ENCODE measurements around the gene ZDHHC14.

ZDHHC14 gene

DNA sequence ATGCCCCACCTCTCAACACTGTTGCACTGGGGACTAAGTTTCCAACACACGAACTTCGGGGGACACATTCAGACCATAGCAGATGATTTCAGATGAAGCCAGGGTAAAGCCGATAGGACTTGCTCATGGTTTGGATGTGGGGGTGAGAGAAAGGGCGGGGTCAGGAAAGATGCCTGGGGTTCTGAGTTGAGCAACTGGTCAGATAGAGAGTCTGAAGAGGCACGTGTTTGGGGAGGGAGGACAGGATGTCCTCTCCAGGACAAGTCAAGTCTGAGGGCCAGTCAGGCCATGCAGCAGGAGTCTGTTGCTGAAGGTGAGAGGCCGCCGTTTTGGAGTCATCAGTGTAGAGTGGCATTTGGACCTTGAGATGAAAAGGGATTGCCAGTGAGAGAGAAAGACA is 244.1 kb downstream of the ZDHHC14 start:
- no peak for ATAC-seq (replicated peaks)
- DNase-seq = no peak
- Mint-ChIP-seq H3K27ac (no peak overlapping the region), H3K27me3 (no peaks in the 10 kb centered on the region), H3K4me1 (peaks cover 0 to 18% of the 10 kb centered on the region in 2 donors), H3K4me3 (no peak overlapping the region), H3K36me3 (peaks cover 19 to 39% of the 10 kb centered on the region in 2 donors), H3K9me3 (peaks cover 7 to 8% of the 10 kb centered on the region in 2 donors)

DNA sequence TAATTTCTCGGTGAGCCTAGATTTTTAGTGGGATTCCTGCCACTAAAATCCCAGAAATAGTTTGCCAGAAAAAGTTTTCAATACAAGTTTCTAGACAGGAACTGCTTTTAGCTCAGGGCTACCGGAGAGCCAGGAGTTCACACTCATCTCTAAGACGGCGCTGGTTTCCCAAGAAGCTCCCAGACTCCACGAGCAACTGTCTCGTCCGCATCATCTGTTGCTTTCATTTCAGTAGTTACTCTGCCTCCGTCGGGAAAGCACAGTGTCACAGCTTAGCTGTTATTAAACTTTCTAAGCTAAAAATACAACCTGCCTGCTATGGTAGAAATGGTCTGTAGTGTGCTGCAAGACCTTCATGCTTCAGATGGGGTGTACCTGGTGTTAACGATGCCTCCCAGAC is 244.8 kb downstream of the ZDHHC14 start:
- H3K4me1 Mint-ChIP-seq = peaks cover 0 to 18% of the 10 kb centered on the region in 2 donors
- DNase-seq = no peak
- peaks cover 19 to 35% of the 10 kb centered on the region in 2 donors for H3K36me3 Mint-ChIP-seq
- no peak overlapping the region for H3K4me3 Mint-ChIP-seq
- ATAC-seq (replicated peaks) = no peak
- no peaks in the 10 kb centered on the region for H3K27me3 Mint-ChIP-seq
- peaks cover 7 to 8% of the 10 kb centered on the region in 2 donors for H3K9me3 Mint-ChIP-seq
- H3K27ac Mint-ChIP-seq = no peak overlapping the region

GRCh38 chr6:157627195-157627966 is 246.4 kb downstream of the ZDHHC14 start:
- Mint-ChIP-seq H3K4me1 (peaks cover 0 to 17% of the 10 kb centered on the region in 2 donors), H3K27ac (no peak overlapping the region), H3K4me3 (no peak overlapping the region), H3K27me3 (no peaks in the 10 kb centered on the region), H3K9me3 (peaks cover 7% of the 10 kb centered on the region in 2 donors), H3K36me3 (peaks cover 12 to 30% of the 10 kb centered on the region in 2 donors)
- ATAC-seq (replicated peaks) (no peak), DNase-seq (no peak)

DNA sequence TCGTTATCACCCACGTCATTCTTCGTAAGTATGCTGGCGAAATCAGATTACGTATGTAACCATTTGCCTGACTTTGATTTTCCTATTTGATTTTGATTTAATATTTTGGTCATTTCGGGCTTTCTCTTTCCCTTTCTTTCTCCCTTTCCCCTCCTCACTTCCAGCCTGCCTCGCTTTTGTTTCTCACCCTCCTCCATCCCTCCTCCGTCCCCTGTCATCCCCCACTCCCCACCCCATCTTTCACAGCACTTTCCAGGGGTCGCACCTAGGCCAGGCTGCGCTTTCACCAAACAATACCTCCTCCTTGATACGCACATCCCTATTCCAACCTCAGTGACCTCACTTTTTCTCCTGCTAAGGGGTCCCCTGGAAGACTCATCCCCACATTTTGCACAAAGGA is 247.5 kb downstream of the ZDHHC14 start:
- DNase-seq (no peak), ATAC-seq (replicated peaks) (no peak)
- H3K9me3 Mint-ChIP-seq = no peaks in the 10 kb centered on the region
- H3K4me3 Mint-ChIP-seq = no peak overlapping the region
- H3K4me1 Mint-ChIP-seq = peaks cover 0 to 15% of the 10 kb centered on the region in 2 donors
- H3K27ac Mint-ChIP-seq = no peak overlapping the region
- H3K36me3 Mint-ChIP-seq = peaks cover 3 to 25% of the 10 kb centered on the region in 2 donors
- H3K27me3 Mint-ChIP-seq = no peaks in the 10 kb centered on the region

GRCh38 chr6:157629220-157629619 is 248.2 kb downstream of the ZDHHC14 start:
- Mint-ChIP-seq H3K9me3 (no peaks in the 10 kb centered on the region), H3K27ac (no peak overlapping the region), H3K36me3 (peaks cover 5 to 18% of the 10 kb centered on the region in 2 donors), H3K27me3 (no peaks in the 10 kb centered on the region), H3K4me3 (no peak overlapping the region), H3K4me1 (peaks cover 0 to 15% of the 10 kb centered on the region in 2 donors)
- no peak for DNase-seq
- no peak for ATAC-seq (replicated peaks)

GRCh38 chr6:157630463-157631080 is 249.6 kb downstream of the ZDHHC14 start:
- peaks cover 0 to 10% of the 10 kb centered on the region in 2 donors for H3K4me1 Mint-ChIP-seq
- no peak for ATAC-seq (replicated peaks)
- H3K27me3 Mint-ChIP-seq = no peaks in the 10 kb centered on the region
- H3K4me3 Mint-ChIP-seq = no peak overlapping the region
- DNase-seq = no peak
- peaks cover 5 to 10% of the 10 kb centered on the region in 2 donors for H3K36me3 Mint-ChIP-seq
- no peak overlapping the region for H3K27ac Mint-ChIP-seq
- H3K9me3 Mint-ChIP-seq = no peaks in the 10 kb centered on the region

- DNase-seq (no peak), ATAC-seq (replicated peaks) (no peak)
- Mint-ChIP-seq H3K4me3 (no peak overlapping the region), H3K4me1 (peaks cover 0 to 10% of the 10 kb centered on the region in 2 donors), H3K27me3 (no peaks in the 10 kb centered on the region), H3K36me3 (peaks cover 9 to 17% of the 10 kb centered on the region in 2 donors), H3K27ac (no peak overlapping the region), H3K9me3 (no peaks in the 10 kb centered on the region)
Measured at GRCh38 chr6:157631412-157631811, 250.4 kb downstream of the ZDHHC14 start.

- H3K27me3 Mint-ChIP-seq = no peaks in the 10 kb centered on the region
- H3K9me3 Mint-ChIP-seq = no peaks in the 10 kb centered on the region
- H3K4me1 Mint-ChIP-seq = peaks cover 0 to 10% of the 10 kb centered on the region in 2 donors
- no peak overlapping the region for H3K27ac Mint-ChIP-seq
- H3K36me3 Mint-ChIP-seq = peaks cover 13 to 23% of the 10 kb centered on the region in 2 donors
- DNase-seq = no peak
- H3K4me3 Mint-ChIP-seq = no peak overlapping the region
- ATAC-seq (replicated peaks) = no peak
Measured at GRCh38 chr6:157631838-157632614, 251.0 kb downstream of the ZDHHC14 start.

DNA sequence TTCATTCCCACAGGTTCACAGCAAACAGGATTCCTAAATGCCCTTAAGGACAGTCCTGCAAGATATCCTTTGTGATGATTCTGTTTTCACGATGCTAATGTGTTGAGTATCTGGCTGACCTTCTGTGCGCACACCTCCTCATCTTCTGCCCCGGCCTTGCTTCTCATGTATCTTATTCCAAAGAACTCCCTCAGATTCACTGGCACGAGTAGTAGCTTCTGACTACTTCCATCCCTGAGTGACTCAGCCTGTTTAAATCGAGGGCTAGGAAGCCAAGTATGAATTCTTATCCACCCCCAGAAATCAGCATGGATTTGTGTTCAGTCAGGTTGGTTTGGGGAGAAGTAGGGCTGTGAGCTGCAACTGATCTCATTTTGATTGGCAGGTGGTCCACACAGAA is 251.8 kb downstream of the ZDHHC14 start:
- H3K4me1 Mint-ChIP-seq = peaks cover 0 to 14% of the 10 kb centered on the region in 2 donors
- H3K27ac Mint-ChIP-seq = no peak overlapping the region
- H3K4me3 Mint-ChIP-seq = no peak overlapping the region
- H3K36me3 Mint-ChIP-seq = peaks cover 16 to 29% of the 10 kb centered on the region in 2 donors
- ATAC-seq (replicated peaks) = no peak
- H3K9me3 Mint-ChIP-seq = no peaks in the 10 kb centered on the region
- H3K27me3 Mint-ChIP-seq = no peaks in the 10 kb centered on the region
- no peak for DNase-seq

GRCh38 chr6:157634546-157634945 is 253.6 kb downstream of the ZDHHC14 start:
- Mint-ChIP-seq H3K9me3 (no peaks in the 10 kb centered on the region), H3K27me3 (peaks cover 0 to 5% of the 10 kb centered on the region in 2 donors), H3K4me1 (peaks cover 0 to 13% of the 10 kb centered on the region in 2 donors), H3K4me3 (no peak overlapping the region), H3K27ac (no peak overlapping the region), H3K36me3 (peaks cover 18 to 40% of the 10 kb centered on the region in 2 donors)
- ATAC-seq (replicated peaks) (no peak), DNase-seq (no peak)

DNA sequence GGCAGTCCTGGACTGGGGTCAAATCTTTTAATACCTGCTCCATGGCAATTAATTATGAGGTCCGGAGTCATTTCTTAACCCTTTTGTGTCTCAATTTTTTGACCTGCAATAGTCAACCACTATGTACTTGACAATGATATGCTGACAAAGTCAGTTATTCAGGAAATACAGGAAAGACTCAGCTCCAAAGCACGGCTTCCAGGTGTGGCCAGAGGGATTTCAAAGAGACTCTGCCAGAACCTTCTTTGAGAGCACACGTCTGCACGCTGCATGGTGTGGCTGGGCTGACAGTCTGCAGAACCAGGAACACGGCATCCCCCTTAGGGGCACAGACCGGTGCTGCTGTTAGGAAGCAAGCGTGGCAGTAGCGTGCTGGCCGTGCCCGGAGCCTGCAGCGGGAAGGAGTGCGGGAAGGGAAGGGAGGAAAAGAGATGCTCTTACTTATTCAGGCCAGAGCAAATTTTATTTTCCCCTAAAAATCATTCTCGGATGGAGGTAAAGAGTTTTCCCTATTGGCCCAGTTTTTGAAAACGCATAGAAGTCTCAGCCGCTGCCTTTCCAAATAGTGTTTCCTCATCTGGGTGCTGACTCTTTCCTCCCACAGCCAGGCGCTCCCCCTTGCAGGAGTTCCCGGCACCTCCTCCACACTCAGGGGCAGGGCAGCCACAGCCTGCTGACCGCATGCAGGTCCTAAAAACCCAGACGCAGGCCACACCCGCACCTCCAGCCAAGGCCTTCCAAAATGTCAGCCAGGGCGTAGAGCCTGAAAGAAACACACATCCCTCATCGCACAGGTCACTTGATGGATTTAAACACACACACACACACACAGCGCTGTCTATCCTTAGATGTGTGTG is 254.6 kb downstream of the ZDHHC14 start:
- Mint-ChIP-seq H3K9me3 (no peaks in the 10 kb centered on the region), H3K4me1 (peaks cover 0 to 15% of the 10 kb centered on the region in 2 donors), H3K4me3 (no peak overlapping the region), H3K27me3 (peaks cover 0 to 5% of the 10 kb centered on the region in 2 donors), H3K36me3 (peaks cover 18 to 43% of the 10 kb centered on the region in 2 donors), H3K27ac (no peak overlapping the region)
- ATAC-seq (replicated peaks) (no peak), DNase-seq (no peak)

- ATAC-seq (replicated peaks) (no peak), DNase-seq (no peak)
- Mint-ChIP-seq H3K4me3 (no peak overlapping the region), H3K36me3 (peaks cover 18 to 47% of the 10 kb centered on the region in 2 donors), H3K4me1 (peaks cover 0 to 15% of the 10 kb centered on the region in 2 donors), H3K9me3 (no peaks in the 10 kb centered on the region), H3K27me3 (peaks cover 0 to 5% of the 10 kb centered on the region in 2 donors), H3K27ac (no peak overlapping the region)
Measured at GRCh38 chr6:157637516-157637915, 256.5 kb downstream of the ZDHHC14 start.

DNA sequence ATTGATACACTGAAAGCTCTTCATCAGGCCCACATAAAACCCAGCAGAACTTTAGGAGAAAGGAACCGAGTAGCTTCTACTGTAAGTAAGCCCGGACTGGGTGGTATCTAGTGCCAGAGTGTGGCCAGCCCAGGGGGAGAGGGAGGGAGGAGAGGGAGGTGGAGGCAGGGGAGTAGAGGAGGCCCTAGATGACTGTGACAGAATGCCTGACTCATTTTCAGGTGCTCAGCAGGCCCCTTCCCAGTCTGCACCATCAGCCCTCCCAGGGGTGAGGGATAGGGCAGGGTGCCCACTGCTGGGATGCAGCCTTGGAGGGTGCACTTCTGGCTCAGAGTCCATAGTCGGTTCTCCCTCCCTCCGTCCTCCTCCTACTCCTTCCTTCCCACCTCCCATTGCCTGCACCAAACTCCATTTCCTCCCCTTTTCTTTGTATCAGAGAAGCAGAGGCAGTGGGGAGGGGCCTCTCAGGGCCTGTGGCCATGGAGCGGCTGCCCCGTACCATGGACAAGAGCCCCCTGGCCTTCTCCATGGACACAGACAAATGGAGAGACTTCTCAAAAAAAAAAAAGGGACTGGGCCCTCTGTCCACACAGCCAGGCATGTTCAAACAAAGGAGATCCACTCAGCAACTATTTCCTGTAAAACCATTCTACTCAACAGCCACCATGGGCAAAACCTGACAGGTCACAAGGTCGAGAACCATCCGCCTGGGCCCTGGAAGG is 257.1 kb downstream of the ZDHHC14 start:
- peak overlapping the region; percentile 73 for H3K27ac Mint-ChIP-seq
- no peak for ATAC-seq (replicated peaks)
- peaks cover 0 to 5% of the 10 kb centered on the region in 2 donors for H3K27me3 Mint-ChIP-seq
- DNase-seq = no peak
- H3K4me1 Mint-ChIP-seq = peaks cover 0 to 15% of the 10 kb centered on the region in 2 donors
- peaks cover 18 to 43% of the 10 kb centered on the region in 2 donors for H3K36me3 Mint-ChIP-seq
- H3K9me3 Mint-ChIP-seq = no peaks in the 10 kb centered on the region
- no peak overlapping the region for H3K4me3 Mint-ChIP-seq

Measured in stimulated activated naive B cell treated with anti-CD40 and anti-IgM and Interleukin-4, amounts not matched to agents 10 μg/mL and 1 μg/mL and 100 μg/mL, for 72 hours (primary cell).